Osteocyte (in vitro differentiated cells): Measurements from ENCODE around the gene SEL1L3. TPM values are rescaled to one million over a fixed set of nuclear protein-coding genes. Genes with fewer than 3 reads are reported as not detected.

Experiments
- DNase-seq: peaks from one replicate; pipeline ENCODE4 v3.0.0; 2021; ENCODE audit warnings: mixed read lengths; ENCODE audit not compliant: unreplicated experiment; ENCODE audit errors: extremely low spot score
- H3K27ac Mint-ChIP-seq: one replicate; pipeline ENCODE4 v1.8.0; 2021; ENCODE audit warnings: mild to moderate bottlenecking, mixed read lengths; ENCODE audit not compliant: unreplicated experiment
- H3K27me3 Mint-ChIP-seq: one replicate; pipeline ENCODE4 v1.8.0; 2021; ENCODE audit warnings: mixed read lengths; ENCODE audit not compliant: unreplicated experiment
- H3K36me3 Mint-ChIP-seq: one replicate; pipeline ENCODE4 v1.8.0; 2021; ENCODE audit warnings: mixed read lengths; ENCODE audit not compliant: unreplicated experiment
- H3K4me1 Mint-ChIP-seq: one replicate; pipeline ENCODE4 v1.8.0; 2021; ENCODE audit warnings: mixed read lengths; ENCODE audit not compliant: unreplicated experiment
- H3K4me3 Mint-ChIP-seq: one replicate; pipeline ENCODE4 v1.8.0; 2021; ENCODE audit warnings: mild to moderate bottlenecking, moderate library complexity, mixed read lengths; ENCODE audit not compliant: unreplicated experiment
- H3K9me3 Mint-ChIP-seq: one replicate; pipeline ENCODE4 v1.8.0; 2021; ENCODE audit warnings: mixed read lengths; ENCODE audit not compliant: unreplicated experiment
- CTCF ChIP-seq: fragments of 200-600 bp; sonication (generic); IDR thresholded peaks from 2 replicates; pipeline ENCODE4 v1.5.0; 2021; ENCODE audit warnings: antibody characterized with exemption, mild to moderate bottlenecking, moderate library complexity
- total RNA-seq: library from RNA; stranded (reverse); gene quantifications from 2 replicates; pipeline ENCODE4 v1.2.1, GENCODE V29; 2021

Gene SEL1L3
- total RNA-seq, 1 donor from 2014 or later, result 28.0 TPM

- no peak for TF ChIP-seq CTCF
- no peaks in the 10 kb centered on the region for H3K36me3 Mint-ChIP-seq
- H3K27me3 Mint-ChIP-seq, result no peaks in the 10 kb centered on the region
- H3K4me1 Mint-ChIP-seq, result no peaks in the 10 kb centered on the region
- H3K4me3 Mint-ChIP-seq, result no peak overlapping the region
- H3K9me3 Mint-ChIP-seq, result no peaks in the 10 kb centered on the region
- no peak overlapping the region for H3K27ac Mint-ChIP-seq
- no peak for DNase-seq
These were observed 152.2 kb downstream of the SEL1L3 start for GRCh38 chr4:25710637-25711036.

- no peak for TF ChIP-seq CTCF
- no peak overlapping the region for H3K27ac Mint-ChIP-seq
- no peak overlapping the region for H3K4me3 Mint-ChIP-seq
- no peaks in the 10 kb centered on the region for H3K36me3 Mint-ChIP-seq
- H3K4me1 Mint-ChIP-seq, result no peaks in the 10 kb centered on the region
- no peaks in the 10 kb centered on the region for H3K9me3 Mint-ChIP-seq
- no peaks in the 10 kb centered on the region for H3K27me3 Mint-ChIP-seq
- no peak for DNase-seq
These were observed 158.3 kb downstream of the SEL1L3 start for GRCh38 chr4:25704516-25704915.

- H3K36me3 Mint-ChIP-seq, result no peaks in the 10 kb centered on the region
- no peak overlapping the region for H3K27ac Mint-ChIP-seq
- TF ChIP-seq CTCF, result no peak
- H3K4me3 Mint-ChIP-seq, result no peak overlapping the region
- DNase-seq, result no peak
- H3K9me3 Mint-ChIP-seq, result no peaks in the 10 kb centered on the region
- H3K4me1 Mint-ChIP-seq, result no peaks in the 10 kb centered on the region
- H3K27me3 Mint-ChIP-seq, result no peaks in the 10 kb centered on the region
These were observed 158.9 kb downstream of the SEL1L3 start for GRCh38 chr4:25703731-25704388.

- Mint-ChIP-seq H3K36me3 (no peaks in the 10 kb centered on the region), H3K9me3 (no peaks in the 10 kb centered on the region), H3K27me3 (no peaks in the 10 kb centered on the region), H3K4me1 (no peaks in the 10 kb centered on the region), H3K27ac (no peak overlapping the region), H3K4me3 (no peak overlapping the region)
- DNase-seq, result no peak
- TF ChIP-seq CTCF, result no peak
These were observed 159.9 kb downstream of the SEL1L3 start for GRCh38 chr4:25702848-25703247.

- TF ChIP-seq CTCF, result no peak
These were observed 162.1 kb downstream of the SEL1L3 start for GRCh38 chr4:25700661-25701060.

More at GRCh38 chr4:25700661-25701060, 162.1 kb downstream of the SEL1L3 start:
- DNase-seq, result no peak
- Mint-ChIP-seq H3K27me3 (peaks cover 7% of the 10 kb centered on the region), H3K9me3 (no peaks in the 10 kb centered on the region), H3K4me3 (no peak overlapping the region), H3K36me3 (no peaks in the 10 kb centered on the region), H3K4me1 (no peaks in the 10 kb centered on the region), H3K27ac (no peak overlapping the region)
